Aorta (tissue), 5 donors: ENCODE data around the gene MEAK7. TPM values are rescaled to one million over a fixed set of nuclear protein-coding genes. Genes with fewer than 3 reads are reported as not detected.
A peak's percentile ranks its signal among the peaks of the same experiment; 100 is the strongest.

Source experiments
- ATAC-seq: fragments of 200-7000 bp; cut with Tn5 transposase; one replicate; pipeline ENCODE4 v1.9.1; 2022; ENCODE audit warnings: moderate library complexity; ENCODE audit not compliant: low FRiP score
- DNase-seq, 2 donors: peaks; one replicate each; pipeline ENCODE4 v3.0.0-alpha.2; 2020
- H3K27ac ChIP-seq, 2 donors: one replicate each; pipeline ENCODE4 v1.5.1; 2013; ENCODE audit warnings: low read length in 2 of 2, mild to moderate bottlenecking in 2 of 2, moderate library complexity in 2 of 2, control low read depth in 1 of 2, inconsistent platforms in 1 of 2, low read depth in 1 of 2
- H3K27me3 ChIP-seq, 2 donors: one replicate each; pipeline ENCODE4 v1.6.1; 2013; ENCODE audit warnings: control low read depth in 1 of 2, low read length in 1 of 2, mild to moderate bottlenecking in 1 of 2, moderate library complexity in 1 of 2; ENCODE audit not compliant: insufficient read depth in 2 of 2, control insufficient read depth in 1 of 2
- H3K36me3 ChIP-seq, 2 donors: one replicate each; pipeline ENCODE4 v1.6.1; 2013; ENCODE audit warnings: control low read depth in 1 of 2, low read length in 1 of 2, mild to moderate bottlenecking in 1 of 2; ENCODE audit not compliant: insufficient read depth in 2 of 2, control insufficient read depth in 1 of 2
- H3K4me1 ChIP-seq, 2 donors: one replicate each; pipeline ENCODE4 v1.6.1; 2013; ENCODE audit warnings: low read length in 2 of 2, control low read depth in 1 of 2, mild to moderate bottlenecking in 1 of 2, moderate library complexity in 1 of 2; ENCODE audit not compliant: insufficient read depth in 2 of 2, control insufficient read depth in 1 of 2
- H3K4me3 ChIP-seq, 2 donors: one replicate each; pipeline ENCODE4 v1.5.1; 2013; ENCODE audit warnings: low read length in 2 of 2, control low read depth in 1 of 2, mild to moderate bottlenecking in 1 of 2
- H3K9me3 ChIP-seq: one replicate; pipeline ENCODE4 v1.6.1; 2013; ENCODE audit warnings: mild to moderate bottlenecking, low read length; ENCODE audit not compliant: control insufficient read depth
- WGBS, 2 donors: extraction: QIAGEN DNeasy Blood & Tissue Kit; methylation state at CpG; one replicate each; pipeline ENCODE4 v1.1.7; 2013; 5-methylcytosine and 5-hydroxymethylcytosine counted together
- intact Hi-C, 2 donors: fragments of 100-400 bp; cut with DNase I; formaldehyde crosslinking; loops; one replicate each; pipeline versions ENCODE4 v1.14.2 to v1.15.0; 2022
- polyA plus RNA-seq, 2 donors: library from polyadenylated mRNA; stranded (reverse); fragments of 200-250 nt; gene quantifications; one replicate each; pipeline ENCODE4 v1.2.3, GENCODE V29; 2013
- total RNA-seq, 2 donors: library from RNA; stranded (reverse); fragmentation: NEBNext Ultra II Directional; extraction: Animal tissue kit (Norgen Biotek cat#: 25700); gene quantifications; one replicate each; pipeline ENCODE4 v1.2.1, GENCODE V29; 2021
- donor health status: healthy with polysubstance abuse.
- donor health status: Bipolar disorder and iron deficiency.
- donor health status: DM: no; HTN: no; CAD: no.
- donor health status: DM: no; HTN: no; CAD: no.
- donor health status: DM: yes; HTN: yes; CAD: no.

Gene MEAK7
- total and polyA plus RNA-seq, 4 donors = 3.4 to 23.9 (median 11.6) TPM

DNA sequence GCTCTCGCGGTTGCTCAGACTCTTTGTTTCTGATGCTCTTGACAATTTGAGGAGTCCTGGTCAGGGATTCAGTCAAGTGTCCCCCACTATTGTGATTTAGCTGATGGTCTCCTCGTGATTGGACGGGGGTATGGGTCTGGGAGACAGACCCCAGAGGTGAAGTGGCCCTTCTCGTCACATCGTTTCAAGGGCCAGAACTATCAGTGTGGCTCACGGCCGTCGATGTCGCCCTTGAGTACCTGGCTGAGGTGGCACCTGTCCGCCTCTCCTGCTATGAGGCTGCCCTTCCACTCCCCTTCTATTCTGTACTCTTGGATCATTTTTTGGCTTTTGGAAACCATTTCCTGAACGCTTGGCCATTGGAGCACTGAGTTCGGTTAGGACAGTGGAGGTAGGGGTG is 7.4 kb upstream of the MEAK7 start:
- intact Hi-C loops = loop anchor here (1.0 to 5.0 kb wide), 3 partner anchors 109 to 215 kb away; no protein-coding TSS in a partner anchor
- WGBS, 2 donors = 68 to 69% methylated on average over 13 of the region's 13 CpGs
- no peak overlapping the region for H3K4me3 ChIP-seq
- ATAC-seq = no peak
- no peaks in the 10 kb centered on the region for H3K36me3 ChIP-seq
- no peaks in the 10 kb centered on the region for H3K27me3 ChIP-seq
- H3K27ac ChIP-seq = no peak overlapping the region
- peak; percentile 20 to 48 for DNase-seq
- no peaks in the 10 kb centered on the region for H3K9me3 ChIP-seq
- H3K4me1 ChIP-seq = no peaks in the 10 kb centered on the region

DNA sequence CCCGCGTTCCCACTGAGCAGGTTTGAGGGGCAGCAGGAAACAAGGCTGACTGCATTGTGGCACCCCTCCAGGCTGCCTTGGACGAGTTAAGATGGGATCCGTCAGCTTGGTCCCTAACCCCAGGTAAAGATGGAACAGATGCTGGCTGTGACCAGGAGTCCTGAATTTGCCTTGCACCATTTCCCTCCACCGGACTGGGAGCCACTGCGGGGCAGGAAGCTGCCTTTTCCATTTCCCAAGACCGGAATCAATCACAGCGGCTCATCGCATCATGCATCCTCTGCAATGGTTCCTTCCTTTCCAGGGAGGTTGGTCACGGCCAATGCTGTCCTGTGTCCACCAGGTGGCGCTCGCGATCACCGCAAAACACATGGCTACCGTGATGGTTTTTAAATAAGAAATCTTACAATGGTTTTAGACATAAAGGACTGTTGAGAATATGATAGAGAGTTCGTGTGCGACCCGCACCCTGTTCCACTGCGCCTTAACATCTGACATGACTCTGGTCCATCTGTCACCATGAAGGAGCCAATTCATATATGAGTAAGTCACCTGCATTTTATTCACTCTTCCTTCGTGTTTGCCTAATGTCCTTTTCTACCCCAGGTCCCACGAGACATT is 6.8 kb upstream of the MEAK7 start:
- peak; percentile 82 for ATAC-seq
- intact Hi-C loops = loop anchor here (1.0 to 5.0 kb wide), 3 partner anchors 110 to 216 kb away; no protein-coding TSS in a partner anchor
- Histone ChIP-seq H3K4me3 (no peak overlapping the region), H3K27ac (no peak overlapping the region), H3K9me3 (no peaks in the 10 kb centered on the region), H3K36me3 (no peaks in the 10 kb centered on the region), H3K27me3 (no peaks in the 10 kb centered on the region), H3K4me1 (no peaks in the 10 kb centered on the region)
- DNase-seq = peak; percentile 88 to 96
- 6% methylated on average over 21 of the region's 21 CpGs for WGBS, 2 donors

DNA sequence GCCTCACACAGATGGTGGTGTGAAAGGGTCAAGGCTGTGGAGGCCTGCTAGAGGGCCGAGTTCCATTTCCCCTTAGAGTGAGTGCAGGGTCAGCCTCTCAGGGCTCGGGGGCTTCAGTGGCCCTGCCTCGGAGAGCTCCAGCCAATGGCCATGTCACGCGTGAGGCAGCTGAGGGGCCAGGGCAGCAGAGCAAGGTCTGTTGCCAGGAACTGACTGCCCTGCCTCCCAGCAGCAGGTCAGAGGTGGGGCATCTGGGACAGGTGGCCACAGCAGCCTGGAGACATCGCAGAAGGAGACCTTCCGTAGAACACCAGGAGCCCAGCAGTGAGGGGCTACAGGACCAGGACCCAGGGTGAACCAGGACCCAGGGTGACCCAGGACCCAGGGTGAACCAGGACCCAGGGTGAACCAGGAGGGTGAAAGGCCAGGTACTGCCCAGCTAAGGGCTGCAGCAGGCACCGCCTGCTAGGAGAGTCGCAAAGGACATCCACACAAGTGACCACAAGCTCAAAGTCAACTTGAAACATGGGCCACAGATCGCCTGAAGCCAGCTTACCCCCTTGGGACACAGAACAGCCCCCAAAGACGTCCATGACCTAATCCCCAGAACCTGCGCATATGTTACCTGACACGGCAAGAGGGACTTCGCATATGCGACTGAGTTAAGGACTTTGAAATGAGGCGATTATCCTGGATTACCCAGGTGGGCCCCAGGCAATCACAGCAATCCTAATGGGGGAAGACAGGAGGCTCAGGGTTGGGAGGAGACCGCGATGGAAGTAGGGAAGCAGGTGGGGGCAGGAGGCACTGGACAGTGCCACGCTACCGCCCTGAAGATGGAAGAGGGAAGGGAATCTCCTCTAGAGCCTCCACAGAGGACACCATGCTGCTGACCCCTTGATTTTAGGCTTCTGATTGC is 4.8 kb upstream of the MEAK7 start:
- ATAC-seq = no peak
- Histone ChIP-seq H3K9me3 (no peaks in the 10 kb centered on the region), H3K27me3 (no peaks in the 10 kb centered on the region), H3K4me1 (no peaks in the 10 kb centered on the region), H3K36me3 (no peaks in the 10 kb centered on the region), H3K4me3 (no peak overlapping the region), H3K27ac (no peak overlapping the region)
- 84 to 85% methylated on average over 20 of the region's 20 CpGs for WGBS, 2 donors
- intact Hi-C loops = no loop called here
- DNase-seq = peak; percentile 41 to 56

DNA sequence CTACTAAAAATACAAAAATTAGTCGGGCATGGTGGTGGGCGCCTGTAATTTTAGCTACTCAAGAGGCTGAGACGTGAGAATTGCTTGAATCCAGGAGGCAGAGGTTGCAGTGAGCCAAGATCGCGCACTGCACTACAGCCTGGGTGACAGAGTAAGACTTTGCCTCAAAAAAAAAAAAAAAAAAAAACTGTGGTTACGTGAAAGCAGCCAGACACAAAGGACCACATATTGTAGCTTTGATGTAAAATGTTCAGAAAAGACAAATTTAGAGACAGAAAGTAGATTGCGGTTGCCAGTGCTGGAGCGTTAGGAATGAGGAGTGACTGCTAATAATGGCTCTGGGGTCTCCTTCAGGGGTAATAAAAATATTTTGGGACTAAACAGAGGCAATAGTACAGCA is 4.0 kb upstream of the MEAK7 start:
- Histone ChIP-seq H3K36me3 (no peaks in the 10 kb centered on the region), H3K9me3 (no peaks in the 10 kb centered on the region), H3K4me3 (no peak overlapping the region), H3K4me1 (peaks cover 0 to 4% of the 10 kb centered on the region in 2 donors), H3K27ac (no peak overlapping the region), H3K27me3 (no peaks in the 10 kb centered on the region)
- 89 to 90% methylated on average over 8 of the region's 8 CpGs for WGBS, 2 donors
- DNase-seq (peak; percentile 17 to 22), ATAC-seq (no peak)
- intact Hi-C loops = no loop called here

DNA sequence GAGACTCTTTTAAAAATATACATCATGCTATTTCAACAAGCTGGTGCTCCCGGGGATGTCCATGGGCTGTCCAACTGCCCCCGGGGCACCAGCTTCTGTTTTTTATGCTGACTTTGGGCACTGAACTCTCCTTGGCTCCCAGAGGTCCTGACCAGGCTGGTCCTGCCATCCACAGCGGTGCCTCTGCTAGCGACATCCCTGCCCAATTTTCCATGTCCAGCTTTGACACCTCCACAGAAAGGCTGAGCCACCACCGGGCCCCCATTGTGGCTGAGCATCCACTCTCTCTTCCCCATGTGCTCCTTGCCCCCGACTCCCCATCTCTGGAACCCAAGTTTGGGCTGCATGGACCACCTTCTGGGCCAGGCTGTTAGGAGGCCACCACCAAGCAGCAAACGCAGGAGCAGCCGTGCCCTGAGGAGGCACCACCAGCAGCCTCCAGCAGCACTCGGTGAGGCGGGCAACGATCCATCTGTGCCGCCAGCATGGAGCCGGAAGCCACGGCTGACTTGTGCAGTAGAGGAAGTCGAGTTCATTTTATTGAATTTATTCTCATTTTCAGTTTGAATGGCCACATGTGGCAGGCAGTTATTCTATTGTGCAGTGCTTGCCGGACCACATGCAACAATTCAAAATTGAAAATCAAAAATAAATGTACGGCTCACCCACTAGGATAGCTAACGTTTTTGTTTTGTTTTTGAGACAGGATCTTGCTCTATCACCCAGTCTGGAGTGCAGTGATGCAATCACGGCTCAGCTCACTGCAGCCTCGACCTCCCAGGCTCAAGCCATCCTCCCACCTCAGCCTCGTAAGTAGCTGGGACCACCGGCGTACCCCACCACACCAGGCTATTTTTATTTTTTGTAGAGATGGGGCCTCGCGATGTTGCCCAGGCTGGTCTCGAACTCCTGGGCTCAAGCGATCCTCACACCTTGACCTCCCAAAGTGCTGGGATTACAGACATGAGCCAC is 2.8 kb upstream of the MEAK7 start:
- no peak overlapping the region for H3K4me3 ChIP-seq
- DNase-seq = peak; percentile 61 to 74
- no peak for ATAC-seq
- no peaks in the 10 kb centered on the region for H3K9me3 ChIP-seq
- no peak overlapping the region for H3K27ac ChIP-seq
- no peaks in the 10 kb centered on the region for H3K36me3 ChIP-seq
- intact Hi-C loops = no loop called here
- H3K4me1 ChIP-seq = peaks cover 0 to 5% of the 10 kb centered on the region in 2 donors
- H3K27me3 ChIP-seq = no peaks in the 10 kb centered on the region
- 79 to 85% methylated on average over 27 of the region's 27 CpGs for WGBS, 2 donors

DNA sequence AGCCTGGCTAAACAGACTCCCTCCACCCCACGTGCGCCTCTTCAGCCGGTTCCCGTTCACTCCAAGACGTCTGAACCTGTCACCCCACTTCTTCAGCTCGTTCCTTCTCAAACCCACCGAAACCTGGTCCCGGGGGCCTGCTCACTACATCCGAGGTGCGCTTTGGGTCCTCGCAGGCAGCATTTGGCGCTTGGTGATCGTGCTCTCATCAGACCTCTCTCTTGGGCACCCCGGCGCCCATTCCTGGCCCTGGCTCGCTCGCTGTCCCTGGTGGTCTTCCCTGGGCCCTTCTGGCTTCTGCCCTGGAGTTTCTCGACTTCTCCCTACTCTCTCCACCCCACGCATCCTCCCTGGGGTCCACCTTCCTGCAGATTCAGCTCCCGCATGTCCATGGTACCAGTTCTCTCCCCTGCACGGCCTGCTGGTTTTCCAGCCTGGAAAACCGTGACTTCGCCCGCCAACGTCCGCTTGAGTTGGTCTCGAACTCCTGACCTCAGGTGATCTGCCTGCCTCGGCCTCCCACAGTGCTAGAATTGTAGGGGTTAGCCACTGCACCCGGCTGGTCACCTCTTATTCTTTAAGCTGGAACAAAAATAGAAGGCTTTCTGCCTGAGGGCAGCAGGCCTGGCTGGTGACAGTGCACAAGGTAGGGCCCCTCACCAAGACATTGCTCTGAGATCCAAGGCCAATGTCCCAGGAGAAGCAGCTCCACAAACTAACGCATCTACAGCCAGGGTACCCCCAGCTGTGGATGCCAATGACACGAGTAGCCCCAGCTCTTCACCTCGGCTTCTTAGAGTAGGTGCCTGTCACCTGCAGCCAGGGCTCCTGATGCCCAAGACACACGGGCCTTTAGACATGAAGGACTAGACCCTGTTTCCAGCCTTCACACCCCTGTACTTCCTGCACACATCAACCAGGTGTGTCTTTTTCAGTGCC is 1.1 kb upstream of the MEAK7 start:
- H3K27ac ChIP-seq = peak overlapping the region in 1 of 2 donors; percentile 60
- no peak overlapping the region for H3K4me3 ChIP-seq
- H3K36me3 ChIP-seq = no peaks in the 10 kb centered on the region
- ATAC-seq (no peak), DNase-seq (peak; percentile 55 to 63)
- intact Hi-C loops = loop anchor here in 1 of 2 donors (2.0 kb wide), 1 partner anchor 113 kb away; the partner anchor contains the start of gene COTL1
- H3K9me3 ChIP-seq = no peaks in the 10 kb centered on the region
- no peaks in the 10 kb centered on the region for H3K27me3 ChIP-seq
- 68 to 69% methylated on average over 32 to 33 of the region's 33 CpGs for WGBS, 2 donors
- H3K4me1 ChIP-seq = peaks cover 0 to 5% of the 10 kb centered on the region in 2 donors

DNA sequence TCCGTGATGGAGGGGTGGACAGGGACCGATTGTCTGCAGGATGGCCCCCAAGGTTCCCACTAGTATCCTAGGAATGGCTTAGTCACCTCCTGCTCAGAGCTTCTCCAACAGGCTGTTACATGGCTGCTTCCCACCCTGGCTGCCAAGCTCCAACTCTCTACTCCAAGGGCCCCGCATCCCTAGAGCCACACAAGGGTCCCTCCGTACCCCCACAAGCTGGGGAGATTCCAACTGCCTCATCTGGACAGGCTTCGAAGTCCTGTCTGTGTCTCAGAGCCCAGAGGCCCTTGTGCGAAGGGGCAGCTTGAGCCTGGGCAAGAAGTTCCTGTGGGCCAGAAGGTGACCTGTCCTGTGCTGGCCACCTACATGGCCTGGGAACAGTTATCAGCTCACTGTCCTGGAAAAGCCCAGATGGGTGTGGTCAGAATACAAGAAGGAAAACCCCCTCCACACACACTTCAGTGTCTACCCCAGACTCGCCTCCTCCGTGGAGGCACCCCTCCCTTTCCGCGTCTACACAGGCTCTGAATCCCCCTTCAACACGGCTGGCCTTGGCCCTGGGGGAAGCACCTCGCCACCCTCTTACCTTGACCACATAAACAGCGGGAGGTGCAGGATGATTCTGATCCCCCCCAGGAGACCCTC is 586 bp downstream of the MEAK7 start:
- ATAC-seq = peak; percentile 0
- DNase-seq = peak in 1 of 2 donors; percentile 34
- Histone ChIP-seq H3K4me1 (peaks cover 0 to 5% of the 10 kb centered on the region in 2 donors), H3K9me3 (no peaks in the 10 kb centered on the region), H3K36me3 (no peaks in the 10 kb centered on the region), H3K27me3 (no peaks in the 10 kb centered on the region), H3K27ac (no peak overlapping the region), H3K4me3 (peak overlapping the region; percentile 50 to 71)
- intact Hi-C loops = loop anchor here in 1 of 2 donors (2.0 kb wide), 1 partner anchor 115 kb away; the partner anchor contains the start of gene COTL1
- 35 to 36% methylated on average over 13 of the region's 13 CpGs for WGBS, 2 donors
